Effector memory CD8-positive, alpha-beta T cell (primary cell): Measurements from ENCODE around the gene BCO1.

ENCODE experiments used
- ATAC-seq: fragments of 150-1000 bp; cut with Tn5 transposase; replicated peaks from 2 replicates; pipeline ENCODE4 v1.10.0; 2021; ENCODE audit warnings: mild to moderate bottlenecking, moderate library complexity
- DNase-seq, 3 experiments: peaks; one replicate each; pipeline ENCODE4 v3.0.0; 2021
- H3K27ac Mint-ChIP-seq, 2 donors: one replicate each; pipeline ENCODE4 v1.8.0; 2022; ENCODE audit warnings: mild to moderate bottlenecking in 2 of 2, mixed read lengths in 2 of 2, moderate library complexity in 2 of 2
- H3K27me3 Mint-ChIP-seq, 2 donors: one replicate each; pipeline ENCODE4 v1.8.0; 2022; ENCODE audit warnings: mixed read lengths in 2 of 2
- H3K36me3 Mint-ChIP-seq: one replicate; pipeline ENCODE4 v1.8.0; 2022; ENCODE audit warnings: mild to moderate bottlenecking, moderate library complexity, mixed read lengths; ENCODE audit not compliant: insufficient read depth
- H3K4me1 Mint-ChIP-seq, 2 donors: one replicate each; pipeline ENCODE4 v1.8.0; 2022; ENCODE audit warnings: low read depth in 2 of 2, mixed read lengths in 2 of 2
- H3K4me3 Mint-ChIP-seq, 2 donors: one replicate each; pipeline ENCODE4 v1.8.0; 2022; ENCODE audit warnings: mild to moderate bottlenecking in 2 of 2, mixed read lengths in 2 of 2, moderate library complexity in 2 of 2
- H3K9me3 Mint-ChIP-seq, 2 donors: one replicate each; pipeline ENCODE4 v1.8.0; 2022; ENCODE audit warnings: mixed read lengths in 2 of 2

BCO1 gene

GRCh38 chr16:81321039-81321438 is 82.5 kb downstream of the BCO1 start:
- DNase-seq: no peak
- no peak for ATAC-seq
- H3K4me1 Mint-ChIP-seq: peaks cover 17 to 42% of the 10 kb centered on the region in 2 donors
- no peaks in the 10 kb centered on the region for H3K9me3 Mint-ChIP-seq
- H3K4me3 Mint-ChIP-seq: no peak overlapping the region
- peaks cover 5% of the 10 kb centered on the region for H3K36me3 Mint-ChIP-seq
- no peaks in the 10 kb centered on the region for H3K27me3 Mint-ChIP-seq
- no peak overlapping the region for H3K27ac Mint-ChIP-seq

GRCh38 chr16:81321536-81321935 is 83.0 kb downstream of the BCO1 start:
- Mint-ChIP-seq H3K27me3 (no peaks in the 10 kb centered on the region), H3K4me3 (no peak overlapping the region), H3K36me3 (peaks cover 9% of the 10 kb centered on the region), H3K27ac (no peak overlapping the region), H3K9me3 (no peaks in the 10 kb centered on the region), H3K4me1 (peaks cover 17 to 40% of the 10 kb centered on the region in 2 donors)
- ATAC-seq (no peak), DNase-seq (no peak)

GRCh38 chr16:81324808-81325207 is 86.3 kb downstream of the BCO1 start:
- Mint-ChIP-seq H3K4me1 (peaks cover 12 to 33% of the 10 kb centered on the region in 2 donors), H3K9me3 (no peaks in the 10 kb centered on the region), H3K4me3 (no peak overlapping the region), H3K27ac (no peak overlapping the region), H3K27me3 (no peaks in the 10 kb centered on the region), H3K36me3 (peaks cover 12% of the 10 kb centered on the region)
- no peak for DNase-seq
- ATAC-seq: no peak

GRCh38 chr16:81327011-81327410 is 88.5 kb downstream of the BCO1 start:
- H3K27ac Mint-ChIP-seq: no peak overlapping the region
- H3K4me1 Mint-ChIP-seq: peaks cover 17 to 21% of the 10 kb centered on the region in 2 donors
- DNase-seq (no peak), ATAC-seq (no peak)
- no peaks in the 10 kb centered on the region for H3K9me3 Mint-ChIP-seq
- H3K4me3 Mint-ChIP-seq: no peak overlapping the region
- H3K36me3 Mint-ChIP-seq: peaks cover 12% of the 10 kb centered on the region
- no peaks in the 10 kb centered on the region for H3K27me3 Mint-ChIP-seq

- no peaks in the 10 kb centered on the region for H3K9me3 Mint-ChIP-seq
- peaks cover 20 to 24% of the 10 kb centered on the region in 2 donors for H3K4me1 Mint-ChIP-seq
- H3K27me3 Mint-ChIP-seq: no peaks in the 10 kb centered on the region
- H3K27ac Mint-ChIP-seq: no peak overlapping the region
- DNase-seq (no peak), ATAC-seq (no peak)
- H3K36me3 Mint-ChIP-seq: peaks cover 12% of the 10 kb centered on the region
- H3K4me3 Mint-ChIP-seq: no peak overlapping the region
Measured at GRCh38 chr16:81327447-81328196, 89.1 kb downstream of the BCO1 start.

- Mint-ChIP-seq H3K27ac (peak overlapping the region in 1 of 2 donors; percentile 52), H3K36me3 (peaks cover 12% of the 10 kb centered on the region), H3K4me3 (no peak overlapping the region), H3K27me3 (no peaks in the 10 kb centered on the region), H3K4me1 (peaks cover 15 to 23% of the 10 kb centered on the region in 2 donors), H3K9me3 (no peaks in the 10 kb centered on the region)
- ATAC-seq: no peak
- DNase-seq: no peak
Measured at GRCh38 chr16:81329947-81330346, 91.5 kb downstream of the BCO1 start.

- no peak for DNase-seq
- H3K4me1 Mint-ChIP-seq: peaks cover 9 to 19% of the 10 kb centered on the region in 2 donors
- no peaks in the 10 kb centered on the region for H3K27me3 Mint-ChIP-seq
- H3K9me3 Mint-ChIP-seq: no peaks in the 10 kb centered on the region
- no peak overlapping the region for H3K4me3 Mint-ChIP-seq
- H3K36me3 Mint-ChIP-seq: peaks cover 3% of the 10 kb centered on the region
- no peak overlapping the region for H3K27ac Mint-ChIP-seq
- no peak for ATAC-seq
Measured at GRCh38 chr16:81333356-81333755, 94.9 kb downstream of the BCO1 start.

GRCh38 chr16:81335669-81336068 is 97.2 kb downstream of the BCO1 start:
- Mint-ChIP-seq H3K4me3 (no peak overlapping the region), H3K36me3 (no peaks in the 10 kb centered on the region), H3K27me3 (no peaks in the 10 kb centered on the region), H3K9me3 (no peaks in the 10 kb centered on the region), H3K4me1 (peaks cover 4 to 11% of the 10 kb centered on the region in 2 donors), H3K27ac (no peak overlapping the region)
- DNase-seq (no peak), ATAC-seq (no peak)

GRCh38 chr16:81337097-81337496 is 98.6 kb downstream of the BCO1 start:
- H3K36me3 Mint-ChIP-seq: no peaks in the 10 kb centered on the region
- H3K27ac Mint-ChIP-seq: no peak overlapping the region

More at GRCh38 chr16:81337097-81337496, 98.6 kb downstream of the BCO1 start:
- Mint-ChIP-seq H3K4me3 (no peak overlapping the region), H3K9me3 (no peaks in the 10 kb centered on the region), H3K4me1 (peaks cover 4 to 11% of the 10 kb centered on the region in 2 donors), H3K27me3 (no peaks in the 10 kb centered on the region)
- DNase-seq (no peak), ATAC-seq (no peak)
